Stimulated activated naive CD8-positive, alpha-beta T cell treated with anti-CD3 and anti-CD28 coated beads, Interleukin-15, amount 100 ng/mL, for 72 hours (primary cell): Measurements from ENCODE around the gene SLX9.
"Not testable (repeated sequence)": the region's sequence is repeated elsewhere in the genome, so short reads cannot be mapped to it uniquely, and the experiment has no call there.

Experiments
- ATAC-seq: fragments of 150-1000 bp; cut with Tn5 transposase; 2 replicates; pipeline ENCODE4 v1.10.0; 2021; ENCODE audit warnings: mild to moderate bottlenecking, moderate library complexity
- DNase-seq, 2 donors: peaks; one replicate each; pipeline ENCODE4 v3.0.0; 2021 to 2022
- H3K27ac Mint-ChIP-seq, 2 donors: one replicate each; pipeline ENCODE4 v1.8.0; 2022; ENCODE audit warnings: mild to moderate bottlenecking in 2 of 2, mixed read lengths in 2 of 2, moderate library complexity in 2 of 2
- H3K27me3 Mint-ChIP-seq: one replicate; pipeline ENCODE4 v1.8.0; 2022; ENCODE audit warnings: mixed read lengths
- H3K4me1 Mint-ChIP-seq: one replicate; pipeline ENCODE4 v1.8.0; 2022; ENCODE audit warnings: mild to moderate bottlenecking, mixed read lengths
- H3K4me3 Mint-ChIP-seq, 2 donors: one replicate each; pipeline ENCODE4 v1.8.0; 2022; ENCODE audit warnings: mild to moderate bottlenecking in 2 of 2, mixed read lengths in 2 of 2, moderate library complexity in 1 of 2
- H3K9me3 Mint-ChIP-seq, 2 donors: one replicate each; pipeline ENCODE4 v1.8.0; 2022; ENCODE audit warnings: mixed read lengths in 2 of 2

SLX9 gene

GRCh38 chr21:44919111-44919912 is 20.5 kb upstream of the SLX9 start:
- H3K4me3 Mint-ChIP-seq, result peak overlapping the region; percentile 94 to 99
- no peak for DNase-seq
- H3K27ac Mint-ChIP-seq, result peak overlapping the region; percentile 30 to 74
- no peaks in the 10 kb centered on the region for H3K9me3 Mint-ChIP-seq
- ATAC-seq, result peak; percentile 31
- peaks cover 83% of the 10 kb centered on the region for H3K4me1 Mint-ChIP-seq
- H3K27me3 Mint-ChIP-seq, result no peaks in the 10 kb centered on the region

- peak overlapping the region; percentile 95 to 97 for H3K27ac Mint-ChIP-seq
- peak; percentile 62 for ATAC-seq
- H3K27me3 Mint-ChIP-seq, result no peaks in the 10 kb centered on the region
- H3K4me3 Mint-ChIP-seq, result peak overlapping the region; percentile 94 to 99
- no peak for DNase-seq
- H3K9me3 Mint-ChIP-seq, result no peaks in the 10 kb centered on the region
- H3K4me1 Mint-ChIP-seq, result peaks cover 83% of the 10 kb centered on the region
Measured at GRCh38 chr21:44919913-44920693, 19.7 kb upstream of the SLX9 start.

- H3K27ac Mint-ChIP-seq, result peak within 1 kb of the TSS; percentile 95 to 97
- peak; percentile 51 to 71 for DNase-seq
- H3K4me1 Mint-ChIP-seq, result peaks cover 83% of the 10 kb centered on the region
- no peaks in the 10 kb centered on the region for H3K27me3 Mint-ChIP-seq
- peak; percentile 86 for ATAC-seq
- peak within 1 kb of the TSS; percentile 94 to 99 for H3K4me3 Mint-ChIP-seq
- no peaks in the 10 kb centered on the region for H3K9me3 Mint-ChIP-seq
Measured at GRCh38 chr21:44920694-44921604, 18.9 kb upstream of the SLX9 start, which contains the start of gene ITGB2. ITGB2 (minus strand) TSS chr21:44920899; CDS start chr21:44910782, 10,117 bp downstream.

- DNase-seq (no peak), ATAC-seq (no peak)
- Mint-ChIP-seq H3K4me1 (peaks cover 83% of the 10 kb centered on the region), H3K4me3 (peak overlapping the region; percentile 94 to 99), H3K27me3 (no peaks in the 10 kb centered on the region), H3K27ac (no peak overlapping the region), H3K9me3 (no peaks in the 10 kb centered on the region)
Measured at GRCh38 chr21:44921928-44922327, 17.9 kb upstream of the SLX9 start.

- Mint-ChIP-seq H3K4me1 (peaks cover 83% of the 10 kb centered on the region), H3K4me3 (peak overlapping the region; percentile 1 to 2), H3K27me3 (no peaks in the 10 kb centered on the region), H3K27ac (no peak overlapping the region), H3K9me3 (no peaks in the 10 kb centered on the region)
- DNase-seq (no peak), ATAC-seq (no peak)
Measured at GRCh38 chr21:44923480-44924084, 16.2 kb upstream of the SLX9 start.

GRCh38 chr21:44924606-44925377 is 15.0 kb upstream of the SLX9 start:
- Mint-ChIP-seq H3K4me3 (peak overlapping the region; percentile 69 to 71), H3K27ac (peak overlapping the region; percentile 82 to 84), H3K4me1 (peaks cover 91% of the 10 kb centered on the region), H3K9me3 (no peaks in the 10 kb centered on the region), H3K27me3 (no peaks in the 10 kb centered on the region)
- DNase-seq (no peak), ATAC-seq (no peak)

GRCh38 chr21:44925378-44925755 is 14.5 kb upstream of the SLX9 start:
- DNase-seq (no peak), ATAC-seq (no peak)
- peak overlapping the region; percentile 46 to 82 for H3K27ac Mint-ChIP-seq
- H3K9me3 Mint-ChIP-seq, result no peaks in the 10 kb centered on the region
- H3K4me3 Mint-ChIP-seq, result peak overlapping the region; percentile 69 to 71
- no peaks in the 10 kb centered on the region for H3K27me3 Mint-ChIP-seq
- peaks cover 96% of the 10 kb centered on the region for H3K4me1 Mint-ChIP-seq

- Mint-ChIP-seq H3K4me1 (peaks cover 99% of the 10 kb centered on the region), H3K9me3 (no peaks in the 10 kb centered on the region), H3K27me3 (no peaks in the 10 kb centered on the region), H3K27ac (peak overlapping the region; percentile 95 to 98), H3K4me3 (peak overlapping the region; percentile 71 to 72)
- no peak for DNase-seq
- peak; percentile 49 for ATAC-seq
Measured at GRCh38 chr21:44926331-44927101, 13.3 kb upstream of the SLX9 start.

GRCh38 chr21:44927259-44927586 is 12.6 kb upstream of the SLX9 start:
- H3K4me1 Mint-ChIP-seq, result peaks cover 92% of the 10 kb centered on the region
- ATAC-seq (peak; percentile 34), DNase-seq (no peak)
- no peaks in the 10 kb centered on the region for H3K27me3 Mint-ChIP-seq
- no peaks in the 10 kb centered on the region for H3K9me3 Mint-ChIP-seq
- H3K27ac Mint-ChIP-seq, result peak overlapping the region; percentile 95 to 98
- peak overlapping the region; percentile 71 to 72 for H3K4me3 Mint-ChIP-seq

- peak overlapping the region; percentile 52 to 95 for H3K27ac Mint-ChIP-seq
- H3K27me3 Mint-ChIP-seq, result no peaks in the 10 kb centered on the region
- no peaks in the 10 kb centered on the region for H3K9me3 Mint-ChIP-seq
- peak; percentile 73 to 81 for DNase-seq
- ATAC-seq, result peak; percentile 85
- peak overlapping the region; percentile 71 to 72 for H3K4me3 Mint-ChIP-seq
- peaks cover 88% of the 10 kb centered on the region for H3K4me1 Mint-ChIP-seq
Measured at GRCh38 chr21:44927587-44928461, 12.0 kb upstream of the SLX9 start.

- not testable (repeated sequence) for DNase-seq, H3K27me3 Mint-ChIP-seq, H3K9me3 Mint-ChIP-seq, ATAC-seq
- peaks cover 86% of the 10 kb centered on the region for H3K4me1 Mint-ChIP-seq
- H3K4me3 Mint-ChIP-seq, result peak overlapping the region; percentile 72 to 92
- peak overlapping the region in 1 of 2 donors; percentile 8 for H3K27ac Mint-ChIP-seq
Measured at GRCh38 chr21:44928500-44929241, 11.2 kb upstream of the SLX9 start.

- no peak for ATAC-seq
- DNase-seq, result no peak
- peak overlapping the region in 1 of 2 donors; percentile 82 for H3K27ac Mint-ChIP-seq
- no peaks in the 10 kb centered on the region for H3K9me3 Mint-ChIP-seq
- H3K4me3 Mint-ChIP-seq, result peak overlapping the region; percentile 64 to 92
- no peaks in the 10 kb centered on the region for H3K27me3 Mint-ChIP-seq
- H3K4me1 Mint-ChIP-seq, result peaks cover 79% of the 10 kb centered on the region
Measured at GRCh38 chr21:44929242-44929798, 10.5 kb upstream of the SLX9 start.
